GM23338 (cell line): ENCODE measurements around the gene CDHR4. TPM values are rescaled to one million over a fixed set of nuclear protein-coding genes. Genes with fewer than 3 reads are reported as not detected.

ENCODE experiments used
- ATAC-seq: fragments of 200-7000 bp; cut with Tn5 transposase; 3 replicates; pipeline ENCODE4 v1.9.1; 2020
- DNase-seq: peaks from one replicate; pipeline ENCODE4 v3.0.0-alpha.2; 2015; ENCODE audit warnings: low spot score
- H2AFZ ChIP-seq: fragments of 200-600 bp; sonication (generic); 2 replicates; pipeline ENCODE4 v1.8.0; 2016; ENCODE audit warnings: antibody characterized with exemption, mild to moderate bottlenecking, moderate library complexity
- H3F3A ChIP-seq: fragments of 200-600 bp; sonication (generic); replicated peaks from 2 replicates; pipeline ENCODE4 v1.8.0; 2017; ENCODE audit warnings: antibody characterized with exemption, mixed run types, low read depth
- H3K27ac ChIP-seq: fragments of 200-600 bp; sonication (generic); 2 replicates; pipeline ENCODE4 v1.6.1; 2016; ENCODE audit warnings: low read depth
- H3K27me3 ChIP-seq: fragments of 200-600 bp; sonication (generic); 2 replicates; pipeline ENCODE4 v1.8.0; 2016; ENCODE audit warnings: mild to moderate bottlenecking, mixed run types, moderate library complexity; ENCODE audit not compliant: insufficient read depth
- H3K36me3 ChIP-seq: fragments of 200-600 bp; sonication (generic); 2 replicates; pipeline ENCODE4 v1.8.0; 2016; ENCODE audit warnings: mild to moderate bottlenecking; ENCODE audit not compliant: insufficient read depth
- H3K4me1 ChIP-seq: fragments of 200-600 bp; sonication (generic); 2 replicates; pipeline ENCODE4 v1.8.0; 2016; ENCODE audit warnings: mild to moderate bottlenecking, moderate library complexity; ENCODE audit not compliant: insufficient read depth
- H3K4me2 ChIP-seq: fragments of 200-600 bp; sonication (generic); 2 replicates; pipeline ENCODE4 v1.7.1; 2017; ENCODE audit warnings: mixed run types
- H3K4me3 ChIP-seq: fragments of 200-600 bp; sonication (generic); 2 replicates; pipeline ENCODE4 v1.6.1; 2016; ENCODE audit warnings: mixed run types
- H3K79me2 ChIP-seq: fragments of 200-600 bp; sonication (generic); replicated peaks from 2 replicates; pipeline ENCODE4 v1.8.0; 2017; ENCODE audit warnings: mild to moderate bottlenecking; ENCODE audit not compliant: insufficient read depth
- H3K9me2 ChIP-seq: fragments of 200-600 bp; sonication (generic); 2 replicates; pipeline ENCODE4 v1.8.0; 2017; ENCODE audit not compliant: insufficient read depth
- H4K20me1 ChIP-seq: fragments of 200-600 bp; sonication (generic); replicated peaks from 2 replicates; pipeline ENCODE4 v1.8.0; 2017; ENCODE audit warnings: mild to moderate bottlenecking; ENCODE audit not compliant: insufficient read depth
- H3K27ac Mint-ChIP-seq: 2 replicates; pipeline ENCODE4 v1.8.0; 2020; ENCODE audit warnings: inconsistent platforms, mild to moderate bottlenecking, moderate library complexity, mixed read lengths
- H3K27me3 Mint-ChIP-seq: 3 replicates; pipeline ENCODE4 v1.8.0; 2022; ENCODE audit warnings: low read depth, mild to moderate bottlenecking, moderate library complexity, mixed read lengths, inconsistent platforms; ENCODE audit not compliant: insufficient read depth, poor library complexity
- H3K36me3 Mint-ChIP-seq: 3 replicates; pipeline ENCODE4 v1.8.0; 2021; ENCODE audit warnings: low read depth, mild to moderate bottlenecking, inconsistent platforms, moderate library complexity, mixed read lengths
- H3K4me1 Mint-ChIP-seq: 3 replicates; pipeline ENCODE4 v1.8.0; 2020; ENCODE audit warnings: mild to moderate bottlenecking, inconsistent platforms, mixed read lengths
- H3K4me3 Mint-ChIP-seq: 3 replicates; pipeline ENCODE4 v1.8.0; 2021; ENCODE audit warnings: moderate library complexity, mild to moderate bottlenecking, inconsistent platforms, mixed read lengths
- H3K9me3 Mint-ChIP-seq: 3 replicates; pipeline ENCODE4 v1.8.0; 2020; ENCODE audit warnings: moderate library complexity, mild to moderate bottlenecking, inconsistent platforms, mixed read lengths
- CREB1 ChIP-seq: fragments of 250-450 bp; sonication (Bioruptor Pico); IDR thresholded peaks from 2 replicates; pipeline ENCODE4 v1.5.0; 2020; ENCODE audit warnings: low read depth, mild to moderate bottlenecking, moderate library complexity
- EZH2 ChIP-seq: fragments of 200-600 bp; sonication (generic); IDR thresholded peaks from one replicate; pipeline ENCODE4 v1.8.0; 2017; ENCODE audit warnings: antibody characterized with exemption, mild to moderate bottlenecking, low read depth; ENCODE audit not compliant: unreplicated experiment
- JUNB ChIP-seq: IDR thresholded peaks from one replicate; pipeline ENCODE4 v1.6.1; 2016; ENCODE audit warnings: antibody characterized with exemption; ENCODE audit not compliant: unreplicated experiment
- NANOG ChIP-seq: IDR thresholded peaks from 2 replicates; pipeline ENCODE4 v1.6.1; 2016; ENCODE audit warnings: antibody characterized with exemption, borderline replicate concordance
- POLR2AphosphoS5 ChIP-seq: IDR thresholded peaks from 2 replicates; pipeline ENCODE4 v1.6.1; 2016; ENCODE audit warnings: antibody characterized with exemption, low read depth
- STAT1 ChIP-seq: IDR thresholded peaks from one replicate; pipeline ENCODE4 v1.6.1; 2016; ENCODE audit warnings: antibody characterized with exemption; ENCODE audit not compliant: unreplicated experiment
- ZNF114 ChIP-seq: fragments of 250-450 bp; sonication (Bioruptor Pico); IDR thresholded peaks from 2 replicates; pipeline ENCODE4 v1.5.0; 2020; ENCODE audit warnings: mild to moderate bottlenecking, moderate library complexity
- ZNF331 ChIP-seq: fragments of 250-450 bp; sonication (Bioruptor Pico); IDR thresholded peaks from 2 replicates; pipeline ENCODE4 v1.5.0; 2020; ENCODE audit warnings: low read depth, mild to moderate bottlenecking, moderate library complexity
- polyA plus RNA-seq: library from polyadenylated mRNA; unstranded; fragments of >200 nt; fragmentation: Nextera tagmentation; extraction: Ambion mirVana; gene quantifications from 2 replicates; pipeline ENCODE4 v1.2.1, GENCODE V29; 2016
- total RNA-seq: library from RNA; depleted of rRNA; stranded (reverse); fragments of >200 nt; shearing (Covaris generic); gene quantifications from 2 replicates; pipeline ENCODE4 v1.2.3, GENCODE V29; 2014
- TF ChIP-seq, protein P1 (sequence below): IDR thresholded peaks from one replicate; pipeline ENCODE4 v1.6.1; 2018; ENCODE audit warnings: antibody characterized with exemption; ENCODE audit not compliant: unreplicated experiment
- TF ChIP-seq, protein P2 (sequence below), 2 experiments: fragments of 200-600 bp in 1 of 2; sonication (generic) in 1 of 2; conservative IDR thresholded peaks; 2 replicates each; pipeline versions ENCODE4 v1.5.1 to v1.6.1; 2016 to 2017; ENCODE audit warnings: antibody characterized with exemption in 2 of 2, low read depth in 2 of 2, mild to moderate bottlenecking in 2 of 2, moderate library complexity in 1 of 2
- TF ChIP-seq, protein P3 (sequence below): IDR thresholded peaks from 2 replicates; pipeline ENCODE4 v1.6.1; 2016; ENCODE audit warnings: antibody characterized with exemption

Gene CDHR4
- total and polyA plus RNA-seq, 2 experiments from 2014 or later = 0.24 to 0.26 TPM

DNA sequence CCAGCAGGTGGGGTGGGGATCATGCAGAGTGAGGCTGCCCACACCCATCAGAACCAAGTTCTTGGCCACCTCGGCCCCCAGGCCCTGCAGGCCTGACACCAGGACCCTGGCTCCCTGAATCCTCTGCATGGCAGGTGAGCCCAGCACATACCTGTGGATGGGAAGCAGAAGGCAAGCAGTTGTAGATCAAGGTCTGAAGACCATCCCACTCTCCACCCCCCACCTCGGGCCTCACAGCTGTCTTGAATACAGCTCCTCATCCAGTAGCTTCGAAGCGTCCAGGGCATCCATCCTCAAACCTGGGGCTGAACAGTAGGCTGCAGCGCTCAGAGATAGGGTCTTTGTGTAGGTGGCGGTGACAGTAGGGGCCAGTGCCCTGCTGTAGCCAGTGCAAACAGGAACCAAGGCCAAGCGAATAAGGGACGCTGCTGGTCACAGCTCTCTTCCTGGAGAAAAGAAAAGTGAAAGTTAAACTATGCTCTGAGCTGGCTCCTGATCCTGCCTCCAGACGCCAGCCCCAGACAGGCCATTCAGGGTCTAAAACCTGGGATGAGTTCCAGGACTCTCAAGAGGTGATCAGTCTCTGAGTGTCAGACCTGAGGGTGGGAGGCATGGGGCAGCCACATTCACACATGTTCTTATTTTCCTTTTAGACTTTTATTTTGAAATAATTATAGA is 14.0 kb upstream of the CDHR4 start, which contains the start of gene UBA7:
UBA7 (minus strand) TSS at position 457 of the 678 bp plus-strand sequence; CDS start at position 291, 166 bp downstream.
- Histone ChIP-seq H3K9me2 (no peaks in the 10 kb centered on the region), H3K27me3 (no peaks in the 10 kb centered on the region), H2AFZ (no peak within 1 kb of the TSS), H3K36me3 (no peaks in the 10 kb centered on the region), H3K4me2 (no peak within 1 kb of the TSS), H3F3A (no peaks in the 10 kb centered on the region), H3K79me2 (no peaks in the 10 kb centered on the region), H3K4me3 (no peak within 1 kb of the TSS), H3K4me1 (no peaks in the 10 kb centered on the region), H4K20me1 (no peaks in the 10 kb centered on the region), H3K27ac (no peak within 1 kb of the TSS)
- no peak for DNase-seq
- no peaks in the 10 kb centered on the region for H3K36me3 Mint-ChIP-seq
- peaks cover 8% of the 10 kb centered on the region for H3K27me3 Mint-ChIP-seq
- TF ChIP-seq, protein P1, sequence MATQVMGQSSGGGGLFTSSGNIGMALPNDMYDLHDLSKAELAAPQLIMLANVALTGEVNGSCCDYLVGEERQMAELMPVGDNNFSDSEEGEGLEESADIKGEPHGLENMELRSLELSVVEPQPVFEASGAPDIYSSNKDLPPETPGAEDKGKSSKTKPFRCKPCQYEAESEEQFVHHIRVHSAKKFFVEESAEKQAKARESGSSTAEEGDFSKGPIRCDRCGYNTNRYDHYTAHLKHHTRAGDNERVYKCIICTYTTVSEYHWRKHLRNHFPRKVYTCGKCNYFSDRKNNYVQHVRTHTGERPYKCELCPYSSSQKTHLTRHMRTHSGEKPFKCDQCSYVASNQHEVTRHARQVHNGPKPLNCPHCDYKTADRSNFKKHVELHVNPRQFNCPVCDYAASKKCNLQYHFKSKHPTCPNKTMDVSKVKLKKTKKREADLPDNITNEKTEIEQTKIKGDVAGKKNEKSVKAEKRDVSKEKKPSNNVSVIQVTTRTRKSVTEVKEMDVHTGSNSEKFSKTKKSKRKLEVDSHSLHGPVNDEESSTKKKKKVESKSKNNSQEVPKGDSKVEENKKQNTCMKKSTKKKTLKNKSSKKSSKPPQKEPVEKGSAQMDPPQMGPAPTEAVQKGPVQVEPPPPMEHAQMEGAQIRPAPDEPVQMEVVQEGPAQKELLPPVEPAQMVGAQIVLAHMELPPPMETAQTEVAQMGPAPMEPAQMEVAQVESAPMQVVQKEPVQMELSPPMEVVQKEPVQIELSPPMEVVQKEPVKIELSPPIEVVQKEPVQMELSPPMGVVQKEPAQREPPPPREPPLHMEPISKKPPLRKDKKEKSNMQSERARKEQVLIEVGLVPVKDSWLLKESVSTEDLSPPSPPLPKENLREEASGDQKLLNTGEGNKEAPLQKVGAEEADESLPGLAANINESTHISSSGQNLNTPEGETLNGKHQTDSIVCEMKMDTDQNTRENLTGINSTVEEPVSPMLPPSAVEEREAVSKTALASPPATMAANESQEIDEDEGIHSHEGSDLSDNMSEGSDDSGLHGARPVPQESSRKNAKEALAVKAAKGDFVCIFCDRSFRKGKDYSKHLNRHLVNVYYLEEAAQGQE = no peak
- no peak for TF ChIP-seq ZNF331 (CRISPR knock-in tag)
- no peak within 1 kb of the TSS for H3K27ac Mint-ChIP-seq
- no peak; the same call in 2 of the 3 replicates for ATAC-seq
- H3K9me3 Mint-ChIP-seq = no peaks in the 10 kb centered on the region
- H3K4me3 Mint-ChIP-seq = no peak within 1 kb of the TSS
- H3K4me1 Mint-ChIP-seq = no peaks in the 10 kb centered on the region

DNA sequence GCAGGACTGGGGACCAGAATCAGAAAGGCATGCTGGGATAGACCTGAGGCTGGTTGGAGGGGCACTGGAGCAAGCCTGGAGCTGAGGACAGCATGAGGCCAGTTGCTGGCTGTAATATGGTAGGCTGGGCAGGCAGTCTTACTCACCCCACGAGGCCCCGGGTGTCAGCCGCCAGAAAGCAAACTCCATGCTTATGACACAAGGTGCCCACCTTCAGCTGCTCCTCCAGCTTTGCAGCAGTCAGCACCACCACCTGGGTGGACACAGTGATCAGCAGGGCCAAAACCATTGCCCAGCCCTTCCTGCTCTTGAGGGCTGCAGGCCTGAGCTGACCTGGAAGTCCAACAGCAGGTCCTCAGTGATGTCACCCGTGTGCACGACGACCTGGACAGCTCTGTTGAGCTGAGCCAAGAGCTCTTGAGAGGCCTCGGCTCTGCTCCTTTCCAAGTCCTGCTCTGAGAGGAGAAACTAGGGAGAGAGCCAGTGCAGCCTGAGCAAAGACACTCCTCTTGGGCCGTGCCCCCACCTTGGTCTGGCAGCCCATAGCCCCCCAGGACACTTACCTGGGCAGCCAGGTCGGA is 13.3 kb upstream of the CDHR4 start:
- H4K20me1 ChIP-seq = no peaks in the 10 kb centered on the region
- no peaks in the 10 kb centered on the region for H3K79me2 ChIP-seq
- no peaks in the 10 kb centered on the region for H3K4me1 ChIP-seq
- no peaks in the 10 kb centered on the region for H3K36me3 ChIP-seq
- Mint-ChIP-seq H3K4me1 (no peaks in the 10 kb centered on the region; the same call in 2 of the 3 replicates), H3K27me3 (peaks cover 6% of the 10 kb centered on the region), H3K36me3 (no peaks in the 10 kb centered on the region), H3K9me3 (no peaks in the 10 kb centered on the region), H3K4me3 (no peak overlapping the region), H3K27ac (no peak overlapping the region)
- ATAC-seq = no peak
- DNase-seq = no peak
- H3F3A ChIP-seq = no peaks in the 10 kb centered on the region
- H3K4me2 ChIP-seq = no peak overlapping the region
- no peaks in the 10 kb centered on the region for H3K27me3 ChIP-seq
- no peaks in the 10 kb centered on the region for H3K9me2 ChIP-seq
- no peak overlapping the region for H2AFZ ChIP-seq
- H3K4me3 ChIP-seq = no peak overlapping the region
- H3K27ac ChIP-seq = no peak overlapping the region
- TF ChIP-seq STAT1 (no peak), CREB1 (CRISPR knock-in tag) (no peak), EZH2 (no peak), ZNF114 (CRISPR knock-in tag) (no peak), JUNB (no peak), POLR2AphosphoS5 (no peak), NANOG (no peak), ZNF331 (CRISPR knock-in tag) (no peak)
- TF ChIP-seq, protein P2, sequence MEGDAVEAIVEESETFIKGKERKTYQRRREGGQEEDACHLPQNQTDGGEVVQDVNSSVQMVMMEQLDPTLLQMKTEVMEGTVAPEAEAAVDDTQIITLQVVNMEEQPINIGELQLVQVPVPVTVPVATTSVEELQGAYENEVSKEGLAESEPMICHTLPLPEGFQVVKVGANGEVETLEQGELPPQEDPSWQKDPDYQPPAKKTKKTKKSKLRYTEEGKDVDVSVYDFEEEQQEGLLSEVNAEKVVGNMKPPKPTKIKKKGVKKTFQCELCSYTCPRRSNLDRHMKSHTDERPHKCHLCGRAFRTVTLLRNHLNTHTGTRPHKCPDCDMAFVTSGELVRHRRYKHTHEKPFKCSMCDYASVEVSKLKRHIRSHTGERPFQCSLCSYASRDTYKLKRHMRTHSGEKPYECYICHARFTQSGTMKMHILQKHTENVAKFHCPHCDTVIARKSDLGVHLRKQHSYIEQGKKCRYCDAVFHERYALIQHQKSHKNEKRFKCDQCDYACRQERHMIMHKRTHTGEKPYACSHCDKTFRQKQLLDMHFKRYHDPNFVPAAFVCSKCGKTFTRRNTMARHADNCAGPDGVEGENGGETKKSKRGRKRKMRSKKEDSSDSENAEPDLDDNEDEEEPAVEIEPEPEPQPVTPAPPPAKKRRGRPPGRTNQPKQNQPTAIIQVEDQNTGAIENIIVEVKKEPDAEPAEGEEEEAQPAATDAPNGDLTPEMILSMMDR (conservative IDR thresholded peaks at IDR 0.05; ENCODE audit: low read depth in 2 of 2) = no peak
- TF ChIP-seq, protein P1 = no peak
- TF ChIP-seq, protein P3, sequence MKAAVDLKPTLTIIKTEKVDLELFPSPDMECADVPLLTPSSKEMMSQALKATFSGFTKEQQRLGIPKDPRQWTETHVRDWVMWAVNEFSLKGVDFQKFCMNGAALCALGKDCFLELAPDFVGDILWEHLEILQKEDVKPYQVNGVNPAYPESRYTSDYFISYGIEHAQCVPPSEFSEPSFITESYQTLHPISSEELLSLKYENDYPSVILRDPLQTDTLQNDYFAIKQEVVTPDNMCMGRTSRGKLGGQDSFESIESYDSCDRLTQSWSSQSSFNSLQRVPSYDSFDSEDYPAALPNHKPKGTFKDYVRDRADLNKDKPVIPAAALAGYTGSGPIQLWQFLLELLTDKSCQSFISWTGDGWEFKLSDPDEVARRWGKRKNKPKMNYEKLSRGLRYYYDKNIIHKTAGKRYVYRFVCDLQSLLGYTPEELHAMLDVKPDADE = no peak
